HepG2 (cell line): ENCODE data around the gene RFC2. TPM values are rescaled to one million over a fixed set of nuclear protein-coding genes. Genes with fewer than 3 reads are reported as not detected.

ENCODE experiments used
- AGO2 ChIP-seq: fragments of 200-400 bp; formaldehyde crosslinking; optimal IDR thresholded peaks from 2 replicates; pipeline ENCODE3; 2017; ENCODE audit warnings: mild to moderate bottlenecking, low read depth, low read length, moderate library complexity
- ATM ChIP-seq: fragments of 450-650 bp; IDR thresholded peaks from 2 replicates; pipeline ENCODE4 v1.7.1; 2017; ENCODE audit warnings: mild to moderate bottlenecking, borderline replicate concordance
- CENPX ChIP-seq: sonication (generic); formaldehyde crosslinking; IDR thresholded peaks from 2 replicates; pipeline ENCODE4 v1.9.0; 2021; ENCODE audit warnings: mild to moderate bottlenecking, missing genetic modification reagents, moderate library complexity
- KLF12 ChIP-seq: sonication (generic); formaldehyde crosslinking; IDR thresholded peaks from 2 replicates; pipeline ENCODE4 v1.4.0; 2020; ENCODE audit warnings: missing genetic modification reagents, borderline replicate concordance
- MBD4 ChIP-seq: IDR thresholded peaks from 2 replicates; pipeline ENCODE4 v1.6.1; 2012; ENCODE audit warnings: low read length, inconsistent platforms, borderline replicate concordance
- MXI1 ChIP-seq: IDR thresholded peaks from 3 replicates; pipeline ENCODE4 v1.6.1; 2012; ENCODE audit warnings: low read depth, low read length, inconsistent platforms, borderline replicate concordance
- NCOA2 ChIP-seq: sonication (generic); formaldehyde crosslinking; IDR thresholded peaks from 2 replicates; pipeline ENCODE4 v1.8.0; 2022; ENCODE audit warnings: inconsistent platforms
- NFKBIZ ChIP-seq: IDR thresholded peaks from 2 replicates; pipeline ENCODE4 v1.6.1; 2018; ENCODE audit warnings: missing genetic modification reagents, missing compliant biosample characterization
- PAX8 ChIP-seq: sonication (generic); formaldehyde crosslinking; IDR thresholded peaks from 2 replicates; pipeline ENCODE4 v1.8.0; 2022; ENCODE audit warnings: mild to moderate bottlenecking, missing genetic modification reagents, borderline replicate concordance
- POLR2G ChIP-seq: fragments of 200-400 bp; formaldehyde crosslinking; IDR thresholded peaks from 2 replicates; pipeline ENCODE4 v1.6.1; 2018; ENCODE audit warnings: mild to moderate bottlenecking, low read depth, low read length, moderate library complexity
- RCOR2 ChIP-seq: IDR thresholded peaks from 2 replicates; pipeline ENCODE4 v1.6.1; 2016; ENCODE audit warnings: missing biosample characterization, missing genetic modification reagents
- REL ChIP-seq: sonication (generic); formaldehyde crosslinking; conservative IDR thresholded peaks from 2 replicates; pipeline ENCODE4 v1.8.0; 2022; ENCODE audit warnings: mild to moderate bottlenecking, missing genetic modification reagents, moderate library complexity
- SMAD3 ChIP-seq: sonication (generic); formaldehyde crosslinking; IDR thresholded peaks from 2 replicates; pipeline ENCODE4 v1.4.0; 2020; ENCODE audit warnings: missing genetic modification reagents
- SMARCC2 ChIP-seq: fragments of 450-650 bp; IDR thresholded peaks from 2 replicates; pipeline ENCODE4 v1.6.1; 2017; ENCODE audit warnings: antibody characterized with exemption, mild to moderate bottlenecking
- SOX6 ChIP-seq, 2 experiments: fragments of 450-650 bp in 1 of 2; sonication (generic) in 1 of 2; formaldehyde crosslinking in 1 of 2; IDR thresholded peaks; 2 replicates each; pipeline versions ENCODE4 v1.4.0 to v1.6.1; 2017 to 2020; ENCODE audit warnings: antibody characterized with exemption in 1 of 2, mild to moderate bottlenecking in 1 of 2, missing genetic modification reagents in 1 of 2
- SP5 ChIP-seq: IDR thresholded peaks from 2 replicates; pipeline ENCODE4 v1.6.1; 2016; ENCODE audit warnings: low read depth, borderline replicate concordance
- SRF ChIP-seq: IDR thresholded peaks from 2 replicates; pipeline ENCODE4 v1.6.1; 2011; ENCODE audit warnings: mild to moderate bottlenecking, low read depth, low read length, moderate library complexity
- TCF12 ChIP-seq, 2 experiments: fragments of 450-650 bp in 1 of 2; sonication (generic) in 1 of 2; formaldehyde crosslinking in 1 of 2; IDR thresholded peaks; 2 replicates each; pipeline versions ENCODE4 v1.6.1 to v1.8.0; 2017 to 2022; ENCODE audit warnings: antibody characterized with exemption in 1 of 2, mild to moderate bottlenecking in 1 of 2, missing genetic modification reagents in 1 of 2, moderate library complexity in 1 of 2
- ZNF329 ChIP-seq: sonication (generic); formaldehyde crosslinking; IDR thresholded peaks from 2 replicates; pipeline ENCODE4 v1.9.0; 2021; ENCODE audit warnings: low read depth, mild to moderate bottlenecking, missing genetic modification reagents
- ZNF446 ChIP-seq: sonication (generic); formaldehyde crosslinking; IDR thresholded peaks from 2 replicates; pipeline ENCODE4 v1.5.0; 2020; ENCODE audit warnings: mild to moderate bottlenecking, missing genetic modification reagents
- ZNF777 ChIP-seq: sonication (generic); formaldehyde crosslinking; IDR thresholded peaks from 2 replicates; pipeline ENCODE4 v1.4.0; 2020; ENCODE audit warnings: missing genetic modification reagents
- ZSCAN25 ChIP-seq: sonication (generic); formaldehyde crosslinking; IDR thresholded peaks from 2 replicates; pipeline ENCODE4 v1.8.0; 2022; ENCODE audit warnings: mild to moderate bottlenecking, missing genetic modification reagents
- polyA plus RNA-seq, 8 experiments: library from polyadenylated mRNA; depleted of rRNA in 3 of 8; stranded (reverse) in 7 of 8; unstranded in 1 of 8; fragments of >200 nt; fragmentation: Illumina TruSeq in 4 of 8; extraction: Trizol in 4 of 8; gene quantifications; 2 replicates each; pipeline versions ENCODE4 v1.2.1 to v1.2.3, GENCODE V29; 2011 to 2016; ENCODE audit warnings: low read depth in 4 of 8, missing spikeins in 1 of 8, mixed read lengths in 1 of 8; ENCODE audit not compliant: insufficient read depth in 1 of 8
- total RNA-seq, 5 experiments: library from RNA; depleted of rRNA; stranded (reverse); fragments of >200 nt; fragmentation: Illumina TruSeq; extraction: Trizol; gene quantifications; 2 replicates each; pipeline ENCODE4 v1.2.3, GENCODE V29; 2016; ENCODE audit warnings: low read depth in 1 of 5
- TF ChIP-seq, protein P1 (sequence below): sonication (generic); formaldehyde crosslinking; conservative IDR thresholded peaks from 2 replicates; pipeline ENCODE4 v1.4.0; 2020; ENCODE audit warnings: missing genetic modification reagents
- TF ChIP-seq, protein P2 (sequence below): sonication (generic); formaldehyde crosslinking; IDR thresholded peaks from 2 replicates; pipeline ENCODE4 v1.4.0; 2020; ENCODE audit warnings: mild to moderate bottlenecking, missing genetic modification reagents
- TF ChIP-seq, protein P3 (sequence below): sonication (generic); formaldehyde crosslinking; IDR thresholded peaks from 2 replicates; pipeline ENCODE4 v1.4.0; 2020; ENCODE audit warnings: mild to moderate bottlenecking, low read depth, missing genetic modification reagents
- TF ChIP-seq, protein P4 (sequence below): conservative IDR thresholded peaks from 2 replicates; pipeline ENCODE4 v1.6.1; 2018; ENCODE audit warnings: missing genetic modification reagents
- TF ChIP-seq, protein P5 (sequence below): sonication (generic); formaldehyde crosslinking; IDR thresholded peaks from 2 replicates; pipeline ENCODE4 v1.5.0; 2020; ENCODE audit warnings: missing genetic modification reagents, mild to moderate bottlenecking, borderline replicate concordance

The RFC2 gene
- total and polyA plus RNA-seq, 2 of the 13 experiments (the other 11 are each of a cell fraction or from before 2014, with no cell fraction given) = 14.6 to 43.5 TPM

DNA sequence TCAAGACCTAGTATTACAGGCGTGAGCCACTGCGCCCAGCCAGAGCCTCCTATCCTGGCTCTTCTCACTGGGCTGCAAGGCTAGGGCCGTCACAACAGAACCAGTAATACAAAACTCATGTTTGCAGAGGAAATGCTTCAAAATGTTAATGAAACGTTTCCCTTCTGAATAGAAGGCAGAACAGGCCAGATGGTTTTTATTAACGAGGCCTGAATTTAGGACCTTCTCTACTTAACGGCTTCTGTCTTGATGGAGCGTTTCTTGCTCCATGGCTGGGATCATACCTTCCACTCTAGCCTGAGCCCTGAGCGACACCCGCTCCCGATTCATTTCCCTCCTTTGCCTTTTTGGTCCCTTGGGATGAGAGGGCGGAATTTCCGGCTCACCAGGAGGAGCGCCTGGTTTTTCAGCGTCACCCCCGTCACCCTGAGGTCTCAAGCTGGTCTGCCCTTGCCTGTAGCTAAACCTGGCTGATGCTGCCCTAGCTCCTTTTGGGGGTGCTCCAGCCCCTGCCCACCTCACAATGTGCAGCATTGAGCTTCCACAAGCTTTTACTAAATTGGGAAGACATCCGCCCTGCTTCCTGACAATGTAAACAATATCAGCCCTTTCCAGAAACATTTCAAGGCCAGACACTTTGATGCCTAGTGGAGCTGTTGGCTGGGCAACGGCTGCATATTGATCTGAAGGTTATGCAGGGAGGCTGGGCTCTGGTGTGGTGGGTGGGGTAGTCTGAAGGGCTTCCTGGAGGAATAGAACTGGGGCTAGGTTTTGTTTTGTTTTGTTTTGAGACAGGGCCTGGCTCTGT is 40.2 kb upstream of the RFC2 start (continued):
- TF ChIP-seq REL = no peak
- no peak for TF ChIP-seq ATM
- TF ChIP-seq, protein P1, sequence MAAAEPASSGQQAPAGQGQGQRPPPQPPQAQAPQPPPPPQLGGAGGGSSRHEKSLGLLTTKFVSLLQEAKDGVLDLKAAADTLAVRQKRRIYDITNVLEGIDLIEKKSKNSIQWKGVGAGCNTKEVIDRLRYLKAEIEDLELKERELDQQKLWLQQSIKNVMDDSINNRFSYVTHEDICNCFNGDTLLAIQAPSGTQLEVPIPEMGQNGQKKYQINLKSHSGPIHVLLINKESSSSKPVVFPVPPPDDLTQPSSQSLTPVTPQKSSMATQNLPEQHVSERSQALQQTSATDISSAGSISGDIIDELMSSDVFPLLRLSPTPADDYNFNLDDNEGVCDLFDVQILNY (CRISPR knock-in tag) = no peak
- TF ChIP-seq, protein P2, sequence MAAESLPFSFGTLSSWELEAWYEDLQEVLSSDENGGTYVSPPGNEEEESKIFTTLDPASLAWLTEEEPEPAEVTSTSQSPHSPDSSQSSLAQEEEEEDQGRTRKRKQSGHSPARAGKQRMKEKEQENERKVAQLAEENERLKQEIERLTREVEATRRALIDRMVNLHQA (CRISPR knock-in tag) = no peak
- no peak for TF ChIP-seq CENPX (CRISPR knock-in tag)
- TF ChIP-seq MBD4 = no peak
- TF ChIP-seq KLF12 (CRISPR knock-in tag) = no peak
- no peak for TF ChIP-seq NFKBIZ (CRISPR knock-in tag)
- TF ChIP-seq ZNF446 (CRISPR knock-in tag) = no peak
- TF ChIP-seq, protein P3, sequence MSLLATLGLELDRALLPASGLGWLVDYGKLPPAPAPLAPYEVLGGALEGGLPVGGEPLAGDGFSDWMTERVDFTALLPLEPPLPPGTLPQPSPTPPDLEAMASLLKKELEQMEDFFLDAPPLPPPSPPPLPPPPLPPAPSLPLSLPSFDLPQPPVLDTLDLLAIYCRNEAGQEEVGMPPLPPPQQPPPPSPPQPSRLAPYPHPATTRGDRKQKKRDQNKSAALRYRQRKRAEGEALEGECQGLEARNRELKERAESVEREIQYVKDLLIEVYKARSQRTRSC = no peak
- no peak for TF ChIP-seq TCF12 (IDR thresholded peaks at IDR 0.05)
- TF ChIP-seq TCF12 (CRISPR knock-in tag; IDR thresholded peaks at IDR 0.05) = no peak
- peak; percentile 67; the same call in 2 of the 3 replicates for TF ChIP-seq MXI1
- TF ChIP-seq AGO2 = no peak
- TF ChIP-seq, protein P4, sequence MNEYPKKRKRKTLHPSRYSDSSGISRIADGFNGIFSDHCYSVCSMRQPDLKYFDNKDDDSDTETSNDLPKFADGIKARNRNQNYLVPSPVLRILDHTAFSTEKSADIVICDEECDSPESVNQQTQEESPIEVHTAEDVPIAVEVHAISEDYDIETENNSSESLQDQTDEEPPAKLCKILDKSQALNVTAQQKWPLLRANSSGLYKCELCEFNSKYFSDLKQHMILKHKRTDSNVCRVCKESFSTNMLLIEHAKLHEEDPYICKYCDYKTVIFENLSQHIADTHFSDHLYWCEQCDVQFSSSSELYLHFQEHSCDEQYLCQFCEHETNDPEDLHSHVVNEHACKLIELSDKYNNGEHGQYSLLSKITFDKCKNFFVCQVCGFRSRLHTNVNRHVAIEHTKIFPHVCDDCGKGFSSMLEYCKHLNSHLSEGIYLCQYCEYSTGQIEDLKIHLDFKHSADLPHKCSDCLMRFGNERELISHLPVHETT = no peak
- TF ChIP-seq, protein P5, sequence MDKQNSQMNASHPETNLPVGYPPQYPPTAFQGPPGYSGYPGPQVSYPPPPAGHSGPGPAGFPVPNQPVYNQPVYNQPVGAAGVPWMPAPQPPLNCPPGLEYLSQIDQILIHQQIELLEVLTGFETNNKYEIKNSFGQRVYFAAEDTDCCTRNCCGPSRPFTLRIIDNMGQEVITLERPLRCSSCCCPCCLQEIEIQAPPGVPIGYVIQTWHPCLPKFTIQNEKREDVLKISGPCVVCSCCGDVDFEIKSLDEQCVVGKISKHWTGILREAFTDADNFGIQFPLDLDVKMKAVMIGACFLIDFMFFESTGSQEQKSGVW (CRISPR knock-in tag) = no peak
- peak; percentile 84 for TF ChIP-seq NCOA2 (CRISPR knock-in tag)
- no peak for TF ChIP-seq SRF
- TF ChIP-seq POLR2G = no peak; the same call in 1 of the 2 replicates
- TF ChIP-seq SOX6 (IDR thresholded peaks at IDR 0.05) = no peak
- peak; percentile 92 for TF ChIP-seq SOX6 (CRISPR knock-in tag; IDR thresholded peaks at IDR 0.05)
- no peak for TF ChIP-seq SMARCC2
- no peak for TF ChIP-seq ZNF777 (CRISPR knock-in tag)
- TF ChIP-seq ZSCAN25 (CRISPR knock-in tag) = peak; percentile 81; the same call in 1 of the 2 replicates
- peak; percentile 96 for TF ChIP-seq SP5 (CRISPR knock-in tag)
- peak; percentile 47; the same call in 1 of the 2 replicates for TF ChIP-seq SMAD3 (CRISPR knock-in tag)
- 0 out of 2 replicates have a peak, but pooled peaks have one; percentile 37 for TF ChIP-seq RCOR2 (CRISPR knock-in tag)
- TF ChIP-seq ZNF329 (CRISPR knock-in tag) = no peak
- TF ChIP-seq PAX8 (CRISPR knock-in tag) = no peak
